DMS53 (cell line): ENCODE results near the gene NEK11.

ENCODE experiments used
- DNase-seq: peaks from one replicate; lab custom pipeline; 2025; lab: John Stamatoyannopoulos, UW

NEK11 gene, protein sequence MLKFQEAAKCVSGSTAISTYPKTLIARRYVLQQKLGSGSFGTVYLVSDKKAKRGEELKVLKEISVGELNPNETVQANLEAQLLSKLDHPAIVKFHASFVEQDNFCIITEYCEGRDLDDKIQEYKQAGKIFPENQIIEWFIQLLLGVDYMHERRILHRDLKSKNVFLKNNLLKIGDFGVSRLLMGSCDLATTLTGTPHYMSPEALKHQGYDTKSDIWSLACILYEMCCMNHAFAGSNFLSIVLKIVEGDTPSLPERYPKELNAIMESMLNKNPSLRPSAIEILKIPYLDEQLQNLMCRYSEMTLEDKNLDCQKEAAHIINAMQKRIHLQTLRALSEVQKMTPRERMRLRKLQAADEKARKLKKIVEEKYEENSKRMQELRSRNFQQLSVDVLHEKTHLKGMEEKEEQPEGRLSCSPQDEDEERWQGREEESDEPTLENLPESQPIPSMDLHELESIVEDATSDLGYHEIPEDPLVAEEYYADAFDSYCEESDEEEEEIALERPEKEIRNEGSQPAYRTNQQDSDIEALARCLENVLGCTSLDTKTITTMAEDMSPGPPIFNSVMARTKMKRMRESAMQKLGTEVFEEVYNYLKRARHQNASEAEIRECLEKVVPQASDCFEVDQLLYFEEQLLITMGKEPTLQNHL

DNA sequence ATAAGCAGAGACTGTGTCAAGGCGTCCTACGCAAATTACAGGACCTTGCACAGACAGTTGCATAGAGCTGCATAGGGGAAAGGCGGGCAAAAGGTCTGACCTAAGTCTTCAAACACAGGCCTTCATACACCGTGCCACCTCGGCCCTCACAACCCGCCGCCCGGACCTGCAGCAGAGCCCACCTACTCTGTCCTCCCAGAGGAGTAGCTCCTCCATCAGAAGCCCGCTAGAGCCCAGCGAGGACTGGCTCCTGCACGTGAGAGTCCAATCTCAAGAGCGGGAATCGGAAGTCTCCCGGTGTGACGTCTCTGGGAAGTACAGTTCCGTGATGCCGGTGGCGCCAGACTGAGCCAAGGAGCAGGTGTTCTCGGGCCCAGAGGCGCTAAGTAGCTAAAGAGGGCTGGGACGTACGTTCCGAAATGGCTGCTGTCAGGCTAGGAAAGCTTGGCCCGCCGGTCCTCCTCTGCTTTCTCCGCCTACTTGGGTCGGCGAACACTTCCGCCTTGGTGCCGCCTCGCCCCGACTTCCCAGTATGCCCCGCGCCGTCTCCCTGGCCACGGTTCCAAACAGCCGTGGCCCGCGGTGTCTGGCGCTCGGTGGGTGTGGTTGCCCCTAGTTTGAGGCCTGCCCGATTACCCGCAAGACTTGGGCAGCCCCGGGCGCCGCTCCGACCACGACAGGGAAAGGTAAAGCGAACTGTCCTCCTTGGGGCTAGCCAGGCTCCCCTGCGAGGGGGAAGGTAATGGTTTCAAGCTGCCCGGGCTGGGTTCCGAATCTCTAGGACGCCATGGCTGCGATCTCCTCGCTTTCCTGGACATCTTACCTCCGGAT is at the start of gene NEK11, which contains the start of gene ASTE1:
TSS of gene NEK11 (plus strand) at position 557 of the 831 bp plus-strand sequence. CDS start 2,832 bp downstream, outside the sequence.
TSS of gene ASTE1 (minus strand) at position 505 of the 831 bp plus-strand sequence. CDS start 1,519 bp downstream, outside the sequence.
- DNase-seq: peak; percentile 93

DNA sequence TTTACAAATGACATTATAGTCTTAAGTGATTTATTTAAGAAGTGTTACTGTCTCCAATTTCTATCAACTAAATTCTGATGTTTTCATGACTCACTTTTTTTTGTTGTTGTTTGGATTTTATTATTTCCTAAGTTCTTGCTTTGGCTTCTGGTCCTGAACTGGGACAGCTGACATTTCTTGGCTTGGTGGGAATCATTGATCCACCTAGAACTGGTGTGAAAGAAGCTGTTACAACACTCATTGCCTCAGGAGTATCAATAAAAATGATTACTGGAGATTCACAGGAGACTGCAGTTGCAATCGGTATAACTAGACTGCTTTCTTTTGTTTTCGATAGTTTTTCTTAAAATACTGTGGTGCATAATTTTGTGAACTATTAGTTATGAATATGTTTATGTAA is 47.6 kb upstream of the NEK11 start:
- DNase-seq: no peak

DNA sequence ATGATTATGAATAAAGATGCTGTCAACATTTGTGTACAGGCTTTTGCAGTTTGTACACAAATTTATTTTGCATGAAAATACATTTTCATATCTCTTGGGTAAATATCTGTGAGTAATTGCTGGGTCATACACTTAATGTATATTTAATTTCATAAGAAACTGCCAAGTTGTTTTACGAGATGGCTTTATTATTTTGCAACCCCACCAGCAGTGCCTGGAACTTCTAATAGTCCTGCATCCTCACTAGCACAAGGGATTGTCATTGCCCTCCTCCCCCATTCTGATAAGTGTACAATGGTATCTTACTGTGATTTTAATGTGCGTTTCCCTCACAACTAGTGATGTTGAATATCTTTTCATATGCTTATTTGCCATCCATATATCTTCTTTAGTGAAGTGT is 45.2 kb upstream of the NEK11 start:
- no peak for DNase-seq

DNA sequence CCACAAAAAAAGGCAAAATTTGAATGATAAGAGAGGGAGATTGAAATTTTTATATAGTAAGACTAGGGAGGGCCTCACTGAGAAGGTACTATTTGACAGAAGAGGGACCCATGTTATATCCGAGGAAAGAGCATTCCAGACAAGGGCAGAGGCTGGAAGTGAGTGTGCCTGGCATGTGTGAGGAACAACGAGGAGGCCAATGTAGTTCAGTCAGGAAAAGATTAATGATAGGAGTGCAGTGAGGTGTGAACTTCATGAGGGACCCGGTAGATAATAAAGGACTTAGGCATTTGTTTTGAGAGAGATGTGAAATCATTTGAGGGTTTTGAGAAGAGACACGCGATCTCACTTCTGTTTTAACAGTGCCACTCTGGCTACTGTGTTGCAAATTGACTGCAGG is 36.4 kb upstream of the NEK11 start:
- no peak for DNase-seq

DNA sequence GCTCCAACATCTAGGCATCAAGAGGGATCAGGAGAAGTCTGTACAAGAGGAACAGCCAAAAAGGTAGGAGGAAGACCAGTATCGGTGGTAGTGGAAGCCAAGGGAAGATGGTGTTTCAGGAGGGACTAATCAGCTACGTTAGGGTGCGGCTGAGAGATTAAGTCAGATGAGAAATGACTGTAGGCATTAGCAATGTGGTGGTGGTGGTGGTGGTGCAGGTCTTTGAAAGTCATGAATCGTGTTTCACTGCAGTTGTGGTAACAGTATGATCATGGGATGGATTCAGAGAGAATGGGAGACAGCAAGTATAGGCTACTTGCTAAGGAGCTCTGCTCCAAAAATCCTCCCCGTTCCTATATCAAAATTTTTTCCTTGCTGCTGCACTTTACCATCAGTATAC is 35.6 kb upstream of the NEK11 start:
- no peak for DNase-seq

DNA sequence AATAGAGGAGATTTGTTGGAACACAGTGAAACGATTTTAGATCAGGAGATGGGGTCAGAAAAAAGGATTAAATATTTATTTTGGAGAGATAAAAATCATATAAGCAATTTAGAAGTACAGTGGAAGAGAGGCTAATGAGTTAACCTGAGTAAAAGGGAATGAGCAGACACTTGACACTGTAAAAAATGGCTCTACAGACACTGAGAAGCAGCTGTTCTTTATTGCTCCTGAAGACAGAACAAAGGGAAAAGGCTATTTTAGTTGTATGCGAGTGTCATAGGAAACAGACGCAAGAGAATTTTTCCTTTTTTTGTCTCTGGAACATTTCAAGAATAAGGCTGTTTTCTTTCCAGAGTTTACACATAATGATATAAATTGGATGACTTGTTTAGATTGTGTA is 34.3 kb upstream of the NEK11 start:
- no peak for DNase-seq

DNA sequence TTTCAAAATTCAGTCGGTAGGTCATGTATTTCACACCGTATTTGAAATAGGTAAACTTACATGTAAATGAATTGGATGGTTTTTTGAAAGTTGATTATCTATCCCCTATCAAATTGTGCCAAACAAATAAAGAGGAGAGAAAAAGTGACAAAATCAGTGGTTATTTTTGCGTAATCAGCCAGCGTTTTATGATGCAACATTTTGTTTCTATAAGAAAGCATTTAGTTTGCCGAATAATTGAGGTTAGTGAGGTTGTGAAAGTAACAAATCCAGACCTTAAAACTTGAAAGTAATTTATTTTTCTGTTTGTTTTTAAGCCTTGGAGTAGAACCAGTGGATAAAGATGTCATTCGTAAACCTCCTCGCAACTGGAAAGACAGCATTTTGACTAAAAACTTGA is 29.4 kb upstream of the NEK11 start:
- no peak for DNase-seq

DNA sequence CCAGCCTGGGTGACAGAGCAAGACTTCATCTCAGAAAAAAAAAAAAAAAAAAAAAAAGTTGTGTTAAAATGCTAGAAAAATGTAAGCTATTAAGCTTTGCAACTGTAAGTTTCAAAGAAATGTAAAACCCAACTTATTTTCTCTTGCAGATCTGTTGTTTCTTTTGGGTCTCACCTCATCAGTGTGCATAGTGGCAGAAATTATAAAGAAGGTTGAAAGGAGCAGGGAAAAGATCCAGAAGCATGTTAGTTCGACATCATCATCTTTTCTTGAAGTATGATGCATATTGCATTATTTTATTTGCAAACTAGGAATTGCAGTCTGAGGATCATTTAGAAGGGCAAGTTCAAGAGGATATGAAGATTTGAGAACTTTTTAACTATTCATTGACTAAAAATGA is 25.6 kb upstream of the NEK11 start:
- no peak for DNase-seq

DNA sequence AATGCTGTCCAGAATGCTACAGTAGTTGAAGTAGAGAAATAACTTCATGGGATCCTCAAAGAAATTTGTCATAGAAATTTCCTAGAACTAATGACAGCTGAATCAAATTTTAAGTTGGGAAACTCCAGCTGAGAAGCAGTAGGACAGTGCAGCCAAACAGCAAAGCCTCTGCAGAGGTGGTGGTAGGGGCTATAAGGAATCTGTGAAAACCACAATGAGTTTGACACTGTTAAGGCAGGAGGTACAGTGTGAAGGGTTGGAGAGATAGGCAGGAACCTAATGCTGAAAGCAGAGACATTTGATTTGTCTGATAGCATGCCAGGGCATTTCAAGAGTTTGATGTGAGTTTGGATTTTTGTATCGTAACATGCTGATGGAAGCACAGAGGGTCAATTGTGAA is 22.1 kb upstream of the NEK11 start:
- no peak for DNase-seq

DNA sequence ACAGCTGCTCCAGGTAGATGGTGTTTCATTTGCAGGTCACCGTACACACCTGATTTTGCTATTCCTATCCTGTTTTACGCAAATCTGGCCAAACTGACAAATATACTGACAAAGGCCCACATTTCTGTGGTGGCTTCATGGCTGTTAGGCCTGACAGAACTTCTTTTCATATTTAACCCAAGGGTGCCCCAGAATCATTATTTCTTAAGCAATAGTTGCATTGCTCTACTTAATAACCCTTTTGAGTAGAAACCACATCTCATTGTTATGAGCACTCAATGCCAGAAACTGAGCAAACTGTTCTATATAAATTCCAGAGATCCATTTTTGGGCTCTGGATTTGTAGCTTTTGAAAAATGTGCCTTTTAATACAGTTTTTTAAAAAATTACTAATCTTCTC is 19.4 kb upstream of the NEK11 start:
- DNase-seq: no peak

DNA sequence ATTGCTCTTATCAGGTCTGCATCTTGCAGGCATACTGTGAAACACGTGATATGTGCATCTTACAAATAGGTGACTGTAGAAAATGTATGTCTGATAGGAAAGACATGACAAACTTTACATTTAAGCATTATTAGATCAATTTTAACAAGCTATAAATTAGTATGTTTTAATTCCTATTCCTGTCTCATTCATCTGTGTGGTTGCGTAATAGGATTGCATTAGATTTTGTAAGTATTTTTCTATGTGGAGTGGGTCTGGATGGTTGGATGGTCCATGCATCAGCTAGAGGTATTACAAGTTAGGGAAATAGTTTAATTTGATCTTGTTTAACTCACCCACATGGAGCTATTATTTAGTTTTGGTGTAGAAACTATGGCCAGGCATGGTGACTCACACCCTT is 18.9 kb upstream of the NEK11 start:
- DNase-seq: no peak

DNA sequence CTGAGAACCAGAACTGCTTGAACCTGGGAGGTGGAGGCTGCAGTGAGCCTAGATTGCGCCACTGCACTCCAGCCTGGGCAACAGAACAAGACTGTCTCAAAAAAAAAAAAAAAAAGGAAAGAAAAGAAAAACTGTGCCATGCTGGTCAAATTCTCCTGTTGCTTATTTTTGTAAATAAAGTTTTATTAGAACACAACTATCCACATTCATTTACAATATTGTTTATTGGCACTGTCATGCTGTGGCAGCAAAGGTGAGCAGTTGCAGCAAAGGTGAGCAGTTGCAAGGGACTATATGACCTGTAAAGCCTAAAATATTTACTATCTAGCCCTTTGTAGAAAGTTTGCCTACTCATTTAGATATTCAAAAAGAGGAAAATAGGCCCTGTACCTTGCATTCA is 18.4 kb upstream of the NEK11 start:
- DNase-seq: no peak

DNA sequence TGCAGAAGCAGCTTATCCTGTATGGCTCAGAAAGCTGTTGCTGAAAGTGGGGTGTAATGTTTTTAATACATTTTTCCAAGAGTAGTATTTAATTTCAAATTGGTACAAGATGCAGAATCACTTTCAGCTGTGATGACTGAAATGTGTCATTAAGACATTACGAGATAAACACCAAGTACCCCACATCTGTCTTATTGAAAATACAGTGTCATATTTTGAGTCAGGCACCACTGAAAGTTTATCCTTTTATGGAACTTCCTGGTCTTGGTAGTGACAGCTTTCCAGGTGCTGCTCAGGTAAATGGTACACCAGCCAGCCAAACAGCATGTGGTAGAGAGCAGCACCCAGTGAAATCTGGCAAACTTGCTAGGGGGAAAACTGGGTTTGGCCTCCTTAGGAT is 17.0 kb upstream of the NEK11 start:
- DNase-seq: no peak

DNA sequence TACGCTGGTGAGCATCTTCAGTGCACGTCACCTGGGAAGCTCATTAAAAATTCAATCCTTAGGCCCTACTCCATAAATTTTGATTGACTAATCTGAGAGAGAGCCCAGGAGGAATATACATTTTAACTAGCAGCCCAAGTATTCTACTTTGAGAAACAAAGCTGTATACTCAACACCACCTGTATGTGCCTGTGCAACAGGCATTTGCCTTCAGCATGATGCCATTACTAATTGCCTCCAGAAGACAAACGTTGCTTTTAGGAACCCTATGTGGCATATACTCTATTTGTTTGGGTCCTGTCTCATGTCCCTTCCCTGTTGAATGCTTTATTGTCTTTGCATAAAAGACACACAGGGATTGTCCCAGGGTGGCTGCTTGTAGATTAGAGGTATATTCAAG is 7.7 kb upstream of the NEK11 start:
- no peak for DNase-seq

DNA sequence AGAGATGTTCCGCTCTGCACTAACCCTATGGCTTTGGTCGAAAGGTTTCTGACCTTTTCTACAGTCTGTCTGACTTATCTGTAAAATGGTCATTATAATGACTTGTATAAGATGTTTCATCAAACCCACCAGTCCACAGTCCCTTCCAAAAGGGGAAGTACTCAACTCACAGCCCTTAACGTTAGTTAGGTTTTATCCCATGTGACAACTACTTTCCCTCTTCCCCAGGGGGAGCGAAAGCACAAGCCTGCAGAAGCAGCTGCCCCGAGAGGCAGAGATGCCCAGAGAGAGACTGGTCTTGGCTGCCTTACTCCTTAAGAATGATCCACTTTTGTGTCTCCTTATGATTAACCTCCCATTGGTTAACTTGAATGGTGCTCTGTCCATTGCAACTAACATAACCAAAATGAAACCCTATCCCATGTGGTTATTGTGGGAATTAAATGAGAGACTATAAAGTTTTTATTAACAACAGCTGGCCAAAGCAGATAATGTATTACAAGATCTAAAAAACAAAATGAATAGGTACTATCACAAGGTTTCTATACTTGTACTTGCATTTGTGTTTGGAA is 6.5 kb upstream of the NEK11 start:
- DNase-seq: no peak

DNA sequence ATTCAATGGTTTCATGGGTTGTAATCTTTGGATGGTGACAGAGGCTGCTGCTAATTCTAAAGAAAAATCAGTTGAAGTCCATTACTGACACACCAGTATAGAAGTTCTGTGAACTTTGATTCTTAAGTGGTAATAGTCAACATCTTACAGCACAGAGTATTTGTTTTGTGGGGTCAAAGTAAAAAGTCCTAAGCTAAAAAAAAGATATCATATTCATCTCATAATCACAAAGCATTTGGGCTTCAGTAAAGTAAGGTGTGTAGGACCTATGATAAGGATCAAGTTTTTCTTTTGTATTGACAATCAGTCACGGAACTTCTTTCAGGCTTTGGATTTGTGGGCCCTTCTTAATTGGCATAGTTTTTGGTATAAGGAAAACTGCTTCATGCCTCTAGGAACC is 1.1 kb upstream of the NEK11 start:
- DNase-seq: no peak

DNA sequence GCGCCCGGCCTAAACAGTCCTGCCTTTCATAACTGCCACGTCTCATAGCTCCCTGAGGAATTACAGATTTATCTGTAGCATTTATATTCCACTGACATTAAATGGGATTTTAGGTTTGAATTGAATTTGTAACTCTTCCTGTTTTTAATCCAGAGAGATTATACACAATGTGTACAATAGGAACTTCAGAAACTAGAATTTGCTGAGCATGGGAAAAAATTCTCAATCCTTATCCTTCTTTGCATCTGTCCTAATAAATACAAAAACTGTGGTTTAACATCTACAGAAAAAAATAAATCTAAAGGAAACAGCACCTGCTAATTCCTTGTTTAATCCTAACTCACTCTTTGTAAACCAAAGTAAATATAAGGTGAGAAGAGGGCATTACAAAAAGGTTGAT is 2.2 kb downstream of the NEK11 start:
- no peak for DNase-seq

DNA sequence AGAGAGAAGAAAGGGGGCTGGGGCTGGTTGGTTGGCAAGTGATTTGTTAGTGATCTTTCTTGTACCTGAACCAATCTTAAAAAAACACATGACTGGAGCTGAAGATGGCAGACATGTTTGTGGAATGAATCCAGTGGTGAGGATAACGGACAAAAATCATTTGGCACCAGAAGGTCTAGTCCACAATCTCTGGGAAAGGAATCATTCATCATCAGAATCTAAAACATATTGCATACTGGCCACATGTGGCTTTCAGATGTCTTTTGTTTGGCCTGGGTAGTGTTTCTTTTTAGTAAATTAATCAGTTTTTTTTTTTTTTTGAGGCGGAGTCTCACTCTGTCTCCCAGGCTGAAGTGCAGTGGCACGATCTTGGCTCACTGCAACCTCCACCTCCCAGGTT is 5.0 kb downstream of the NEK11 start:
- no peak for DNase-seq

DNA sequence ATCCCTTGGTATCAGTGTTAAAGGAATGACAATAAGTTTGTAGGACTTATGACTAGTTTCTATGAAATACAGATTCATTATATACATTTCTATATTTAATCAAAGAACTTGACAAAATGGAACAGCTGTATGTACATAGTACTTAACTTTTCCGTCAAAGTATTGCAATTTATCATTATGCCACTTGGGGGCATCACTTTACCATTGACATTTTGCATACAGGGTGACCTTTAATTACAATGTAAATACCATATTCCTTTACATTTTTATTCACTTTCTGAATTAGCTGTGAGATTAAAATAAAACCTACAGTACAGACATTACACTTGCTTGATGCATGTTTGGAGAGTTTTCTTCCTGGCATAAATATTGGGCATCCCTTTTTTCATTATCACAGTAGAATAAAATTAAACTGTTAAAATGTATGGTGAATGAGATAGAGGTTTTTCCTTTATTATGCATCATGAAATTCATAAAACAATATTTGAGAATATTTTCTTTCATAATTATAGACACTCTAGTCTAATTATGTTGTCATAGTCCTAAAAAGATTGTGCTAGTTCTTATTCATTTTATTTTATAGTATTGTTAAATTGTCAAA is 6.9 kb downstream of the NEK11 start:
- DNase-seq: peak; percentile 70

DNA sequence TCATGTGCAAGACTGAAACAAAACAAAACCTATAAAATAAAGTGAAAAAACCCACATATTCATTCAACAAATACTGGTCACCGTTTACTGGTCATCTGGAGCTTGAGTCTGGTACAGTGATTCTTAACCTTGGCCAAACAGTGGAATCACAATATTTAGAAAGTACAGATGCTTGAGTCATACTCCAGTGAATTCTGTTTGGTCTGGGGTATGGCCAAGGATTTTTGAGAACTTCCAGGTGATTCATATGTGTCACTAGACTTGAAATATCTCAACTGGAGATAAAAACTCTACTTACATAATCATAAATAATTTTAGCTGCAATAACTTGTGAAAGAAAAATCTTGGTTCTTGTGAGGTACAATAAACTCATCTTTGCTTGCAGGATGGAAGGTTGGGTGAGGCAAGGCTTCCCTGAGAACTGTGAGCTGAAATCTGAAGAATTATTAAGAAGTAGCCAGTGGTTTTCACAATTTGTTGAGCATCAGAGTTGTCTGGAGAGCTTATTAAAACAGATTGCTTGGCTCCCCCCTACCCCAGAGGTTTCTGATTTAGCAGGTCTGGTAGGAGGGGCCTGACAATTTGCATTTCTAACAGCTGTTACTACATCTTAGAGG is 9.6 kb downstream of the NEK11 start:
- DNase-seq: no peak

DNA sequence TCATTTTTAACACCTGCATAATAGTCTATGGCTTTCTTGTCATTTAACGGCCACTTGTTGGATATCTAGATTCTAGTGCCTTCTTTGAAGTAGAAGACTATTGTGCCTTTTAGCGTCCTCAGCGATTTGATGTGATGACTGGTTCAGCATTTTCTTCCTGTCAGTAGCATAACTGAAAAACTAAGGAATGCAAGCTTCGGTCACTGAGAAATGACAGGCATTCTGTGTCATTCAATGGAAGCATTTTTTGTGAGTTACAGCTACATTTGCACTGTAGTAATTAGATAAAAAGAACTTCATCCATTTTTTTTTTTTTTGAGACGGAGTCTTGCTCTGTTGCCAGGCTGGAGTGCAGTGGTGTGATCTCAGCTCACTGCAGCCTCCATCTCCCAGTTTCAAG is 10.3 kb downstream of the NEK11 start:
- no peak for DNase-seq

DNA sequence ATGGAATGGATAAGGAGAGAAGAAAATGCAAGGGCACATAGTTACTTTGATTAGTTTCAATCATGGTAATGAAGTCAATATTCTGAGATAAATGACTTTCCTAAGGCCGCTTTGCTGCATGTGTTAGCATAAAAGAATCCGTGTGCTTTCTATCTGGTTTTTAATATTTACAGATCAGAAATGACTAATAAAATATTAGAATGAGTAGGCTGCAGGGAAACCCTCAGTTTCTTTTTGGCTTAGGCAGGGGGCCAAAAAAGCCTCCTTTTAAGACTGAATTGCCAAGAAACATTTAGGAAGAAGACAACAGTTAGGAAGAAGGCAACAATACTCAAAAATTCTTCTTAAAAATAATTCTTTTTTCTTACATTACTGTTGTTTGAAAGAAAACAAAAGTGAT is 11.6 kb downstream of the NEK11 start:
- no peak for DNase-seq
